SW480 (cell line): ENCODE results near the gene DDOST.

Experiments used
- DNase-seq: peaks from one replicate; pipeline ENCODE4 v3.0.0-alpha.2; 2016; ENCODE audit warnings: low spot score

DDOST gene

DNA sequence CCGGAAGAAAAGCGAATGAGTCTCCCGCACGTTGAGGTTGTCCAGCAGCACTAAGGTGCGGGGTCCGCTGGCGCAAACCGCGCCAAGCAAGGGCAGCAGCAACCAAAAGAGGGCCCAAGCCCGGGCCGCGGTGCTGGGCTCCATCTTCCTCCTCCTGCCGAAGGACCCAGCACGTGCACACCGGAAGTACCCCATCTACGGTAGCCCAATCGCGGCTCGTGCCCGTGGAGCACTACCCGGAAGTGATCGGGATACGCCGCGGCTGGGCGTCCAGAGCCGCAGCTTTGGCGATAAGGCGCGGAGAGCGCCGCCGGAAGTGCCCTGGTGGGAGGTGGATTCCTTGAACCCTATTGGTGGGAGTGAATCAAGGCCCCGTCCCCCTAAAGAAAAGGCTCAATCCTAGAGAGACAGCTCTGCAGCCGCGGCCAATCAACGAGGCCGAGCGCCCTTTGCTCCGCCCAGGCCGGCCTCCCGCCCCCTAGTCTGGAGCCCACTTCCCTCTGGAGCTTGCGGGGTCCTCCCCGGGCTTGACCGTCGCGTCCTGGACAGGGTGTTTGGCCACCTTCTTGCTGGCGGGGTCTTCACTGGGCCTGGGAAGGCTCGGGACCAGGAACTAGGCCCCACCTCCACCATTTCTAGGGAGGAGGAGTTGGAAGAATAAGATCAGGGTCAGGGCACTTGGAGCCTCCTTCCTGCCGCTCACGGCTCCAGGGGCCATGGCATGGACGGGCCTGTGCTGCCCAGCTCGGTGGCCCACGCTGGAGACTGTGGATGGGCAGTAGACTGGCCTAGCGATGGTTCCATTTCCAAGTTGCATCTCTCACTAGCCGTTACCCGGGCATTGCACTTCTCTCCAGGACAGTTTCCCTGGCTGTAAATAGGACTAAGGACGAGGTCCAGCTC, at the start of gene DDOST:
Gene DDOST, minus strand, starts transcription at position 163 of the 903 bp plus-strand sequence. Its CDS starts 19 bp downstream, at position 144.
- peak; percentile 98 for DNase-seq

- DNase-seq, result no peak
Observed at GRCh38 chr1:20710469-20711284, 49.5 kb upstream of the DDOST start.

DNA sequence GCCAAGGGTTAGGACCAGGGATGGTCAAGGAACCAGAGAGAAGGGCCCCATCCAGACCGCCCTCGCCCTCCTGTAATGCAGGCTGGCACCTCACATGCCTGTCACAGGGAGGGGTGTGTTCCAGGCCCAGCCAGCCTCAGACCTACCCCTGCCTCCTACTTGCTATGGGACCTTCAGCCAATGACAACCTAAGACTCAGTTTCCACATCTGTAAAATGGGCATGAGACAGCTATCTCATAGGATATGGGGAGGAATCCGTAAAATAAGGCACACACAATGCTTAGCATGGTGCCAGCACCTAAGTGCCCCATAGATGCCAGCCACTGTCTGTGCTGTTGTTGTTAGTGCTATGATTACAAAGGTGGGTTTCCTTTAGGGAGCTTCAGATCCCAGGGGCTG, 48.7 kb upstream of the DDOST start:
- DNase-seq, result no peak

- no peak for DNase-seq
Observed at GRCh38 chr1:20708891-20709290, 47.7 kb upstream of the DDOST start.

DNA sequence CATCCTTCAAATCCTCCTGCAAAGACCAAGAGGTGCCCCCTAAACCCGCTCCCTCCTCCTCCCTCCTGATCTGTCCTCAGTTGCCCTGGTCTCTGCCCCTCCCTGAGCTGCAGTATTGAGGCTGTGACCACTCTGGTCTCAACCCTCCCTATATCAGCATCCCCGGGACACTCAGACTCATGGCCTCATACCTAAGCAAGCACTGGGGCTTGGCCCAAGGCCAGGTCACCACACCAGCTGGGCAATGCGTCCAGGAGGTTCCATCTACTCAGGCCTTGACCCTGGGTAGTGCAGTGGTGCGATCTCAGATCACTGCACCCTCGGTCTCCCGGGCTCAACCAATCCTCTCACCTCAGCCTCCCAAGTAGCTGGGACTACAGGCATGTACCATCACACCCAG, 46.9 kb upstream of the DDOST start:
- no peak for DNase-seq

- DNase-seq, result no peak
Observed at GRCh38 chr1:20706841-20707240, 45.7 kb upstream of the DDOST start.

- DNase-seq, result no peak
Observed at GRCh38 chr1:20705203-20705755, 44.1 kb upstream of the DDOST start.

DNA sequence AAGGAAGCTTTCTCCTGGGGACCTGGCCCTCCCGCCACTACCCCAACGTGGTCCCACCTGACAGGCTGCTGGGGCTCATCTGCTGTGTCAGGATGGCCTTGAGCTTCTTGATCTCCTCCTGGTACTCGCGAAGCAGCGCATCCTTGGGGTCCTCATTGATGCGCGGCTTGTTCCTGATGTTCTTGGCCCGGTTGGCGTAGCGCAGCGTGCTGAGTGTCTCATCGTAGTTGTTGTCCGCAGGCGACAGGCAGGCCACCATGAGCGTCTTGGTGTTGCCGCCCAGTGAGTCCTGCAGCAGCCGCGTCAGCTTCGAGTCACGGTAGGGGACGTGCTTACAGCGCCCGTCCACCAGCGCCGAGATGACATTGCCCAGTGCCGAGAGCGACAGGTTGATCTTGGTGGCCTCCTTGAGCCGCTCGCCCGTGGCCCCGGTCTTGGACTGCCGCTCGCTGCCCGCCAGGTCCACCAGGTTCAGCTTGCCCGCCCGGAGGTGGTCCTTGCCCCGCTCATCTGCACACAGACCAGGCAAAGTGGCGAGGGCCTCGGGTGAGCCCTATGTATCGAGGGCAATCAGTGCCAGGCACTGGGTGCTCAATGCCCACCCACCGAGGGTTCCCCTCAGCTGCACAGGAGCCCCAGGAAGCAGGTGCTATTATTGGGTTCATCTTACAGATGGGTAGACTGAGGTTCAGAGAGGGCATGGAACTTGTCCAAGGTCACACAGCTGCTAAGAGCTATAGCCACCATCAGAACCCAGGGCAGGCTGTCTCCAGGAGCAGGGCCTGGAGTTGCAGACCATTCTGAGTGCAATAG, 43.4 kb upstream of the DDOST start:
- no peak for DNase-seq

DNA sequence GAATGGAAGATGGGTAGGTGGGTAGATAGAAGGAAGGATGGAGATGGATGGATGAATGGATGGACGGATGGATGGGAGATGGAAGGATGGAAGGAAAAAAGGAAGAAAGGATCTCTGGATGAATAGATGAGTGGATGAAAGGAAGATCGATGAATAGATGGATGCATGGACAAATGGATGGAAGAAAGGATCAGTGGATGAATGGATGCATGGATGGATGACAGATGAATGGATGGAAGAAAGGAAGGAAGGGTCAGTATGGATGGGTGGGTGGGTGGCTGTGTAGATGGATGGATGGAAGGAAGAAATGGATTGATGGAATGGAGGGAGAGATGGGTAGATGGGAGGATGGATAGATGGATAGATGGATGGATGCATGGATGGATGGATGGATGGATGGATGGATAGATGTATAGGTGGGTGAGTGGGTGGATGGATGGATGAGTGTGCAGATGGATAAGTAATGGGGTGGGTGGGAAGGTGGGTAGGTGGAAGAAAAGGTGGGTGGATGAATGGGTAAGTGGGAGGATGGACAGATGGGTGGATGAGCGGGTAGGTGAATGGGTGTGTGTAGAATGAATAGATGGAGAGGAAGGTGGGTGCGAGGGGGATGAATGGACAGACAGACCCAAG, 42.1 kb upstream of the DDOST start:
- no peak for DNase-seq

DNA sequence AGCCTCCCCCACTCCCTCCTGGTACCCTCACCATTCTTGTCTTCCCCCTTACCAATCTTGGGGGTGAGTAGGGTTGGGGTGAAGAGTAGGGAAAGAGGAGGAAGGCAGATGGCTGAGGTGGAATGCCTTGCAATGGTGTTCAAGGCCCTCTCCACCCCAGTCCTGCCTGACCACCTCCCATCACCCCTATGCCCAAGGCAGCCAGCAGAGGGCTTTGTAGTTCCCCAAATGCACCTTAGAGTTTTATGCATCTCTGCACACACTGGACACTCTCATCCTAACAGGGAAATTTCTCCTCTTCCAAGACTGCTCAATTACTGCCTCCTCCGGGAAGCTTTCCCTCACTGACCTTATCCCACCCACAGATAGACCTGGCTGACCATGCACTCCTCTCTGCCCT, 41.2 kb upstream of the DDOST start:
- DNase-seq, result no peak

DNA sequence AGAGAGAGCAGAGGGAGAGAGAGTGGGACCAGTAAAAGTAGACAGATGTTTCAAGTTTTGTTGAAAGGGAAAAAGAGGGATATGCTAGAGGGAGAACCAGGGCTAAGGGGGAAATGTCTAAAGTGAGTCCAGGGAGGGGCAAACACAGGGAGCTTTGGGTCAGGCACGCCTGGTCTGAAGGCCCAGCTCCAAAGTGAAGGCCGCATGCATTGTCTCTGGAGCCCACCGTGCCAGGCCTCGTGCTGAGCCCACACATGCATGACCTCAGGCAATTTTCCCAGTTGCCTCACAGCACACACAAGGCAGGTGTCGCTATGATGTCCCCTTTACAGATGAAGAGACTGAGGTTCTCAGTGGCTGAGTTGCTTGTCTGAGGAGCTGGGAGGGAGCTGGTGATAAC, 40.7 kb upstream of the DDOST start:
- no peak for DNase-seq

- no peak for DNase-seq
Observed at GRCh38 chr1:20701446-20701845, 40.3 kb upstream of the DDOST start.

DNA sequence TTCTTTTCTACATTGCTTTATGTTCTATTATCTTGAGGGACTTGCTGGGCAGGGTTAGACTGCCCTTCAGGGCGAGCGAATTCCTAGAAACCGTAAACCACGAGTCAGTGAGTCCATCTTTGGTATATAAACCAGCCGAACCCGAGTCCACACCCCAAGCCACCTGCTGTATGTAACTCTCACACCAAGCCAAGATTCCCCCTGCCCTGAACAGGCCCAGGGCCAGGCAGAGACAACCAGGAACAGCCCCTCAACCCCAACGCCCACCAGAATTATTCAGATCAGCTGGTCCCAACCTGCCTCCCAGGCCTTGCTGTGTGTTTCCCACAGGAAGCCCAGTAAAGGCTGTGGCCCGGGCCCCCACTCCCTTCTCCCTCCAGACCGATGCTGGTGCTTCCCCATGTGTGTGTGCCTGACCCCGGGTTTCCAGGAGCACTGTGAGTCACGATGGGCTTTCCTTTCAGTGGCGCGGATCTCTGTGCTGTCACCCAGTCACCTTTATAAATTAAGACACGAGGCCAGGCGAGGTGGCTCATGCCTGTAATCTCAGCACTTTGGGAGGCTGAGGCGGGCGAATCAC, 39.6 kb upstream of the DDOST start:
- no peak for DNase-seq

DNA sequence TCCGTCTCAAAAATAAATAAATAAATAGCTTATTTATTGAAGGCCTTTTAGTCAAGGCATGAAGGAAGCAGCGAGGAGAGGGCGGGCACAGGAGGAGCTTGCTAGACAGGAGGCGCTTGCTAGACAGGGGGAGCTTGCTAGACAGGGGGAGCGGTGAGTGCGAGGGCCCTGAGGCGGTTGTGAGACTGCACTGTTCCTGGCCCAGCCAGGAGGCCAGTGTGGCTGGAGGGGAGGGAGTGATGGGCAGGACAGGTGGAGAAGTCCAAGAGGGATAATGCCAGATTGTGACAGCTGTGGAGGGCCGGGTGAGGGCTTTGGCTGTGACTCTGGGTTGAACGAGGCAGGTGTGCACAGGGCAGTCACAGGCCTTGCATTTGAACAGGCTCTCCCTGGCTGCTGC, 38.4 kb upstream of the DDOST start:
- no peak for DNase-seq

DNA sequence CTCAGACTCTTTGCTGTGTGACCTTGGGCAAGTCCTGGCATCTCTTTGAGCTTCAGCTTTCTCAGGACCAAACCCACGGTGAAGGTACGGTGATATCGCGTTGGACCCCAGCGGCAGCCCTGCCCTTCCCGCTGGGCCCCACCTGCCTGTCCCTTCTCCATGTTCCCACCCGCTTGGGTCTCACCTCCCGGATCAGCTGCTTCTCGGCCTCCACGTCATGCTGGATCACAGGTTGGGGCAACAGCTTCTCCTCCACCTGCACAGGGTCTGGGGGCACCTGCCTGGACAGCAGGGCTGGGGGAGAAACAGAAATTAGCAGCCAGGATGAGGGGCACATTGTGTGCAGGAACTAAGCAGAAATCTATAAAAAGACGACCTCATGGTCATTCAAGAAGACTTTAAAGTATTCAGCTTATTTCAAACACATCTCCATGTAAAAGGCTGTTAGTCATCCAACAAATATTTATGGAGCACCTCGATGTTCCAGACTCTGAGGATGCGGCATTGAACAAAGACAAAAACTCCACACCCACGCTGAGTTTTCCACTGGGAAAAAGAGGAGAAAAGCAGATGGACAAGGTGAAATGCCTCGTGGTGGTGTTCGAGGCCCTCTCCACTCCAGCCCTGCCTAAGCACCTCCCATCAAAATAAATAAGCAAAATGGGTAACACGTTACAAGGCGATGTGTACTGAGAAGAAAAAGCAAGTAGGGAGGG, 37.2 kb upstream of the DDOST start:
- DNase-seq, result peak; percentile 85

DNA sequence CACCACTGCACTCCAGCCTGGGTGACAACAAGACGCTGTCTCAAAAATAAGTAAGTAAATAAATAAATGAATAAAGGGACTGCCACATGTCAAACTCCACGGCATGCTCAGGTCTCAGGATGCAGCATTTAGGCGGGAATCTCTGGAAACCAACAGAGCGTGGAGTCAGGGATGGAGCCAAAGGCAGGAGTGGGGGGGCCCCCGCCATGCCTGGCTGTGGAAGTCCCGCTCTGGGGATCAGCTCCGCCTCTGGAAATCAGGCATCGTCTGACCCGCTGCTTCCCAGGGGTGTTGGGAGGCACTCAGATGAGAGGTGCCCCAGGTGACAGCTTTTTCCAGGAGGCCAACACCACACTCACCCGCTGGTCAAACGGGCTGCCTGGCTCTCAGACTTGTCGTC, 36.4 kb upstream of the DDOST start:
- no peak for DNase-seq

DNA sequence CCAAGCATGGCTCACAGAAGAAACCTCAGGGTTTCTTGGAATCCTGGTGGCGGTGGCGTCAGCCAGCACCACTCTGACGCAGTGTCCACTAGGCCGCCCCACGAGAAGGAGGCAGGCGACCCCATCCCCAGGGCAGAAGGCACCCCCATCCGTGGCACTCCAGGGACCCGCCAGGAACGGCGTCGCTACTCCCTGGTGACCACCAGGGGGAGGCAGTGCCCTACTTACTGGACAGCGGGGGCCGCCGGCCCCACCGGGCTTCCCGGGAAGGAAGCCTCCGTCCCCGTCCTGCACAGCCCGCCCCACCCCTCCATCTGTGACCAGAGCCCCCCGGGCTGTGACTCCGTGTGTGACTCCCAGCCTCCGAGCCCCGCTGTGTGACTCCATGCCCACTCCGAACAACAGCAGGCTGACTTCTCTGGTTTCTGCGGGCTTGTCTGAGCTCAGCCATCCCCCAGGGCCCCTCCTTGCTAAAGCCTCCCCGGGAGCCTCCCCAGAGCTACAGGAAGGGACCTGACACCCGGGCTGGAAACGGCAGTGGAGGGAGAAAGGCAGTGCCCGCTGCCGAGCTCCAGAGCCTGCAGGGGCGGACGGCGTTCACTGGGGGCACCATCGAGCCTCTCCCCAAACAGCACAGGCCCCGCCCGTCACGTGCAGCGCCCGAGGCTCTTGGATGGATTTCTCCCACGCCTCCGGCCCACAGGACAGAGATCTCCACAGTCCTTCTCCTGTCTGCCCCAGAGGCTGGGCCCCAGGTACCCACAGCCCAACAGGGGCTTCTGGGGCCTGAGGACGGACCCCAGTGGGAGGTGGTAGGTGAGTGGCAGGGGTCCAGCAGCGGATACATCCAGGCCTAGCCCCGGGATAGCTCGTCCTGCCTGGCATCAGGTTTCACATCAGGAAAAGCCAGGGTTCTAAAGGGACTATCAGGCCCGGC, 35.5 kb upstream of the DDOST start:
- peak; percentile 94 for DNase-seq

DNA sequence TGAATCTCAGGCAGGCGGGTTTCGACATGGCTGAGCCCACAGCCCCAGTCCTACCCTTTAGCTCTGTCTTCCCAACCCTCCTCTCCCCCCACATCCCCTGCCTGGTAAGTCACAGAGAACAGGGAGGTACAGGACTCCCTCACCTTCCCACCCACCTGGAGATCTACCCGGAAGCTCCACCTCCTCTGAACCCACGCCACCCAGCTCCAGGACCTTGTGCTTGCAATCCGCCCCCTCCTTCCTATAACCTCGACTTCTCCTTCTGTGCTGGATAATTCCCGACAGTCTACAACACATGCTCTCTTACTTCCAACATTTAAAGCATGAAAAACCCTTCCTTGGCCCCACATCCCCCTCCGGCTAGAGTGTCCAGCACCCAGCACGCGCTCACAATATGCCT, 34.3 kb upstream of the DDOST start:
- DNase-seq, result no peak

DNA sequence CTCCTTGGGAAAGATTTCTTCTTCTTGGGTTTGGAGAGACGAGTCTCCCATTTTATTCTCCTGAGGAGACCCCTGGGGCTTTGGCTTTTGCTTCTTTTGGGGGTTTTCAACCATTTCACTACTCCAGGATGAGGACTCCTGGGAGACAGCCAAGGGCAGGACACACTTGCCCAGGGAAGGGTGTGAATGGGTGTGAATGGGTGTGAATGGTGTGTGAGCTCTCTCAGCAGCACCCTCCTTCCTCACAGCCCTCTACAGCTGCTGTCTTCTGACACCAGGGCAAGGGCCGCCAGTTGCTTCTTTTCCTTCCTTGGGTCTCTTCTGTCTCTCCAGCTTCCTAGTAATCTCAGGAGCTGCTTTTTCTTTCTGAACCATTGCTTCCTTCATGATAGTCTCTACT, 32.5 kb upstream of the DDOST start:
- no peak for DNase-seq
